ENCODE results near the gene SIGLEC5. TPM values are rescaled to one million over a fixed set of nuclear protein-coding genes. Genes with fewer than 3 reads are reported as not detected.

SIGLEC5 gene
- total RNA-seq, 1 donor from 2014 or later = not detected

- Mint-ChIP-seq H3K36me3 (ENCODE audit: low read depth) (no peaks in the 10 kb centered on the region), H3K4me3 (ENCODE audit: unreplicated experiment) (no peak overlapping the region), H3K27ac (ENCODE audit: unreplicated experiment) (no peak overlapping the region), H3K4me1 (ENCODE audit: low read depth) (no peaks in the 10 kb centered on the region), H3K9me3 (ENCODE audit: low read depth) (peaks cover 7% of the 10 kb centered on the region), H3K27me3 (ENCODE audit: low read depth) (peaks cover 14% of the 10 kb centered on the region)
- TF ChIP-seq, protein P1, sequence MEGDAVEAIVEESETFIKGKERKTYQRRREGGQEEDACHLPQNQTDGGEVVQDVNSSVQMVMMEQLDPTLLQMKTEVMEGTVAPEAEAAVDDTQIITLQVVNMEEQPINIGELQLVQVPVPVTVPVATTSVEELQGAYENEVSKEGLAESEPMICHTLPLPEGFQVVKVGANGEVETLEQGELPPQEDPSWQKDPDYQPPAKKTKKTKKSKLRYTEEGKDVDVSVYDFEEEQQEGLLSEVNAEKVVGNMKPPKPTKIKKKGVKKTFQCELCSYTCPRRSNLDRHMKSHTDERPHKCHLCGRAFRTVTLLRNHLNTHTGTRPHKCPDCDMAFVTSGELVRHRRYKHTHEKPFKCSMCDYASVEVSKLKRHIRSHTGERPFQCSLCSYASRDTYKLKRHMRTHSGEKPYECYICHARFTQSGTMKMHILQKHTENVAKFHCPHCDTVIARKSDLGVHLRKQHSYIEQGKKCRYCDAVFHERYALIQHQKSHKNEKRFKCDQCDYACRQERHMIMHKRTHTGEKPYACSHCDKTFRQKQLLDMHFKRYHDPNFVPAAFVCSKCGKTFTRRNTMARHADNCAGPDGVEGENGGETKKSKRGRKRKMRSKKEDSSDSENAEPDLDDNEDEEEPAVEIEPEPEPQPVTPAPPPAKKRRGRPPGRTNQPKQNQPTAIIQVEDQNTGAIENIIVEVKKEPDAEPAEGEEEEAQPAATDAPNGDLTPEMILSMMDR (IDR thresholded peaks at IDR 0.05) = no peak
- no peak for DNase-seq (ENCODE audit: low spot score)
These were observed 3.5 kb downstream of the SIGLEC5 start for GRCh38 chr19:51626675-51627074.

GRCh38 chr19:51621178-51621577 lies 9.0 kb downstream of the SIGLEC5 start:
- DNase-seq (ENCODE audit: low spot score) = no peak
- no peaks in the 10 kb centered on the region for H3K4me1 Mint-ChIP-seq (ENCODE audit: low read depth)
- H3K4me3 Mint-ChIP-seq (ENCODE audit: unreplicated experiment) = no peak overlapping the region
- H3K9me3 Mint-ChIP-seq (ENCODE audit: low read depth) = peaks cover 7% of the 10 kb centered on the region
- peaks cover 7% of the 10 kb centered on the region for H3K27me3 Mint-ChIP-seq (ENCODE audit: low read depth)
- no peaks in the 10 kb centered on the region for H3K36me3 Mint-ChIP-seq (ENCODE audit: low read depth)
- TF ChIP-seq, protein P1 (IDR thresholded peaks at IDR 0.05) = no peak
- H3K27ac Mint-ChIP-seq (ENCODE audit: unreplicated experiment) = no peak overlapping the region

DNA sequence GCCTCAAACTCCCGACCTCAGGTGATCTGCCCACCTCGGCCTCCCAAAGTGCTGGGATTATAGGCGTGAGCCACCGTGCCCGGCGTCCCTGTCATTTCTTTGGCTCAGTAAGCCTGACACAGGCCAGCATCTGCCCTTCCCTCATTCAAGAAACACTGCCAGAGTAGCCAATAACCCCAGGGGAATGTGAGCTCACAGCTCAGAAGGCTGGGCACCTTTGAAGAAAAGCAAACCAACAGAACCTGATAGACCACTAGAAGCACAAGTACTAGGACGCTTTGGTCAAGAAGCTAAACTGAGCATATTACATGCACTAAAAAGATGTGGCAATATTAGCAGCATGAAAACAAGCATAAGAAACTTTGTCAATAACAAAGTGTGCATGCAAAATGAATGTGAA lies 14.2 kb downstream of the SIGLEC5 start:
- Mint-ChIP-seq H3K9me3 (ENCODE audit: low read depth) (peaks cover 8% of the 10 kb centered on the region), H3K27ac (ENCODE audit: unreplicated experiment) (no peak overlapping the region), H3K4me3 (ENCODE audit: unreplicated experiment) (no peak overlapping the region), H3K27me3 (ENCODE audit: low read depth) (peaks cover 5% of the 10 kb centered on the region), H3K36me3 (ENCODE audit: low read depth) (peaks cover 2% of the 10 kb centered on the region), H3K4me1 (ENCODE audit: low read depth) (no peaks in the 10 kb centered on the region)
- TF ChIP-seq, protein P1 (IDR thresholded peaks at IDR 0.05) = no peak
- no peak for DNase-seq (ENCODE audit: low spot score)

GRCh38 chr19:51614789-51615188 lies 15.4 kb downstream of the SIGLEC5 start:
- Mint-ChIP-seq H3K9me3 (ENCODE audit: low read depth) (peaks cover 8% of the 10 kb centered on the region), H3K4me3 (ENCODE audit: unreplicated experiment) (no peak overlapping the region), H3K27me3 (ENCODE audit: low read depth) (peaks cover 2% of the 10 kb centered on the region), H3K4me1 (ENCODE audit: low read depth) (no peaks in the 10 kb centered on the region), H3K36me3 (ENCODE audit: low read depth) (peaks cover 2% of the 10 kb centered on the region), H3K27ac (ENCODE audit: unreplicated experiment) (no peak overlapping the region)
- TF ChIP-seq, protein P1 (IDR thresholded peaks at IDR 0.05) = no peak
- no peak for DNase-seq (ENCODE audit: low spot score)

DNA sequence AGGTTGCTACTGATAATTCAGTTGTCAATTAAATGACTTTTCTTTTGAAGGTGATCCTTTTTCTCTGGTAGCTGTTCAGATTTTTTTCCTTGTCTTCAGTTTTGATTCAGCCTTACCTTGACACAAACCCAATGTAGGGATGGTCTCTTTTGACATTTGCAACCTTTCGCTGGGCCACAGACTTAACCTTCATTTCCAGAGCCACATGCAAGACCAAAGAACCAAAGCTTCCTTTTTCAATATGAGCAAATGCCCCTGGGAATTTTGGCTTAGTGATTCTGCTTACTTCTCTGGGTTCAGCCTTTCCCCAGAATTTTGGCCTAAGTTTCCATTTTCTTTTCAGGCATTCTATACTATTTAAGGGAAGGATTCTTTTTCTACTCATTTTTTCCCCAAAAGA lies 19.6 kb downstream of the SIGLEC5 start:
- Mint-ChIP-seq H3K27ac (ENCODE audit: unreplicated experiment) (no peak overlapping the region), H3K36me3 (ENCODE audit: low read depth) (peaks cover 2% of the 10 kb centered on the region), H3K4me3 (ENCODE audit: unreplicated experiment) (no peak overlapping the region), H3K27me3 (ENCODE audit: low read depth) (no peaks in the 10 kb centered on the region), H3K4me1 (ENCODE audit: low read depth) (no peaks in the 10 kb centered on the region), H3K9me3 (ENCODE audit: low read depth) (peaks cover 12% of the 10 kb centered on the region)
- no peak for DNase-seq (ENCODE audit: low spot score)
- TF ChIP-seq, protein P1 (IDR thresholded peaks at IDR 0.05) = no peak
